C4-2B (cell line): ENCODE data around the gene LZTS3.

Source experiments
- ZFX ChIP-seq: fragments of 450-650 bp; IDR thresholded peaks from 2 replicates; pipeline ENCODE4 v1.6.1; 2017
- TF ChIP-seq, protein P1 (sequence below): fragments of 450-650 bp; conservative IDR thresholded peaks from 2 replicates; pipeline ENCODE4 v1.5.1; 2017; ENCODE audit warnings: mild to moderate bottlenecking

GRCh38 chr20:3195590-3196237 lies 22.4 kb upstream of the LZTS3 start:
- TF ChIP-seq, protein P1, sequence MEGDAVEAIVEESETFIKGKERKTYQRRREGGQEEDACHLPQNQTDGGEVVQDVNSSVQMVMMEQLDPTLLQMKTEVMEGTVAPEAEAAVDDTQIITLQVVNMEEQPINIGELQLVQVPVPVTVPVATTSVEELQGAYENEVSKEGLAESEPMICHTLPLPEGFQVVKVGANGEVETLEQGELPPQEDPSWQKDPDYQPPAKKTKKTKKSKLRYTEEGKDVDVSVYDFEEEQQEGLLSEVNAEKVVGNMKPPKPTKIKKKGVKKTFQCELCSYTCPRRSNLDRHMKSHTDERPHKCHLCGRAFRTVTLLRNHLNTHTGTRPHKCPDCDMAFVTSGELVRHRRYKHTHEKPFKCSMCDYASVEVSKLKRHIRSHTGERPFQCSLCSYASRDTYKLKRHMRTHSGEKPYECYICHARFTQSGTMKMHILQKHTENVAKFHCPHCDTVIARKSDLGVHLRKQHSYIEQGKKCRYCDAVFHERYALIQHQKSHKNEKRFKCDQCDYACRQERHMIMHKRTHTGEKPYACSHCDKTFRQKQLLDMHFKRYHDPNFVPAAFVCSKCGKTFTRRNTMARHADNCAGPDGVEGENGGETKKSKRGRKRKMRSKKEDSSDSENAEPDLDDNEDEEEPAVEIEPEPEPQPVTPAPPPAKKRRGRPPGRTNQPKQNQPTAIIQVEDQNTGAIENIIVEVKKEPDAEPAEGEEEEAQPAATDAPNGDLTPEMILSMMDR = no peak
- no peak for TF ChIP-seq ZFX
